Activated naive CD4-positive, alpha-beta T cell treated with anti-CD3 and anti-CD28 coated beads for 36 hours (primary cell): Measurements from ENCODE around the gene TOMM34. TPM values are rescaled to one million over a fixed set of nuclear protein-coding genes. Genes with fewer than 3 reads are reported as not detected.

Experiments used
- CTCF ChIA-PET: fragments of 350-600 bp; sonication (Branson Sonifier 250); formaldehyde crosslinking; loops from one replicate; lab custom pipeline; 2021; ENCODE audit warnings: antibody characterized with exemption; lab: Charles Lee
- DNase-seq: peaks from one replicate; pipeline ENCODE4 v3.0.0-alpha.2; 2020
- H3K27ac Mint-ChIP-seq: one replicate; pipeline ENCODE4 v1.8.0; 2021; ENCODE audit warnings: mild to moderate bottlenecking, mixed read lengths
- H3K27me3 Mint-ChIP-seq: one replicate; pipeline ENCODE4 v1.8.0; 2021; ENCODE audit warnings: low read depth, mixed read lengths
- H3K36me3 Mint-ChIP-seq: one replicate; pipeline ENCODE4 v1.8.0; 2021; ENCODE audit warnings: low read depth, mixed read lengths
- H3K4me1 Mint-ChIP-seq: one replicate; pipeline ENCODE4 v1.8.0; 2021; ENCODE audit warnings: low read depth, mixed read lengths
- H3K4me3 Mint-ChIP-seq: one replicate; pipeline ENCODE4 v1.8.0; 2021; ENCODE audit warnings: mild to moderate bottlenecking, moderate library complexity, mixed read lengths
- H3K9me3 Mint-ChIP-seq: one replicate; pipeline ENCODE4 v1.8.0; 2021; ENCODE audit warnings: mixed read lengths
- intact Hi-C: fragments of 100-400 bp; cut with micrococcal nuclease; formaldehyde crosslinking; loops from one replicate; pipeline ENCODE4 v1.15.1; 2023
- total RNA-seq, 2 experiments: library from RNA; stranded (reverse); gene quantifications; one replicate each; pipeline ENCODE4 v1.2.3, GENCODE V29; 2021

TOMM34 gene
- total RNA-seq, 2 experiments from 2014 or later, result 44.0 to 45.9 TPM

GRCh38 chr20:44976698-44977097, 16.5 kb upstream of the TOMM34 start:
- Mint-ChIP-seq H3K4me1 (peaks cover 83% of the 10 kb centered on the region), H3K4me3 (no peak overlapping the region), H3K27me3 (no peaks in the 10 kb centered on the region), H3K27ac (peak overlapping the region; percentile 94), H3K9me3 (no peaks in the 10 kb centered on the region), H3K36me3 (peaks cover 54% of the 10 kb centered on the region)
- intact Hi-C loops, result loop anchor here (10.0 kb wide), 1 partner anchor 482 kb away; no protein-coding TSS in a partner anchor
- CTCF ChIA-PET, result interaction anchor here (0.5 to 0.8 kb wide), 2 partner anchors 54 to 67 kb away, joined by 3 to 4 read pairs; no protein-coding TSS in a partner anchor
- no peak for DNase-seq

GRCh38 chr20:44973053-44973452, 12.9 kb upstream of the TOMM34 start:
- CTCF ChIA-PET, result no interaction called here
- Mint-ChIP-seq H3K9me3 (no peaks in the 10 kb centered on the region), H3K27ac (peak overlapping the region; percentile 76)

GRCh38 chr20:44970243-44970757, 10.1 kb upstream of the TOMM34 start:
- Mint-ChIP-seq H3K4me1 (peaks cover 62% of the 10 kb centered on the region), H3K36me3 (peaks cover 40% of the 10 kb centered on the region), H3K4me3 (peak overlapping the region; percentile 67), H3K27ac (peak overlapping the region; percentile 94), H3K27me3 (no peaks in the 10 kb centered on the region), H3K9me3 (no peaks in the 10 kb centered on the region)
- CTCF ChIA-PET, result interaction anchor here (0.6 to 1.0 kb wide), 6 partner anchors 9 to 332 kb away, joined by 3 to 4 read pairs (median 4); partner anchors contain the start of gene TOMM34
- intact Hi-C loops, result loop anchor here (5.0 to 10.0 kb wide), 2 partner anchors 475 to 1218 kb away; no protein-coding TSS in a partner anchor
- DNase-seq, result no peak

More at GRCh38 chr20:44973053-44973452, 12.9 kb upstream of the TOMM34 start:
- no peak for DNase-seq
- intact Hi-C loops, result loop anchor here (5.0 to 10.0 kb wide), 2 partner anchors 478 to 1221 kb away; no protein-coding TSS in a partner anchor
- no peaks in the 10 kb centered on the region for H3K27me3 Mint-ChIP-seq
- H3K4me1 Mint-ChIP-seq, result peaks cover 81% of the 10 kb centered on the region
- H3K4me3 Mint-ChIP-seq, result no peak overlapping the region
- H3K36me3 Mint-ChIP-seq, result peaks cover 37% of the 10 kb centered on the region

GRCh38 chr20:44969300-44969894, 9.2 kb upstream of the TOMM34 start:
- peaks cover 56% of the 10 kb centered on the region for H3K4me1 Mint-ChIP-seq
- CTCF ChIA-PET, result no interaction called here
- H3K4me3 Mint-ChIP-seq, result peak overlapping the region; percentile 88
- peak; percentile 45 for DNase-seq
- no peaks in the 10 kb centered on the region for H3K27me3 Mint-ChIP-seq
- intact Hi-C loops, result loop anchor here (1.0 to 10.0 kb wide), 7 partner anchors 33 to 1003 kb away; partner anchors contain the start of genes OSER1, SERINC3, SYS1 and ZNF335
- peak overlapping the region; percentile 98 for H3K27ac Mint-ChIP-seq
- no peaks in the 10 kb centered on the region for H3K9me3 Mint-ChIP-seq
- H3K36me3 Mint-ChIP-seq, result peaks cover 31% of the 10 kb centered on the region

- Mint-ChIP-seq H3K27ac (peak overlapping the region; percentile 98), H3K4me1 (peaks cover 53% of the 10 kb centered on the region), H3K36me3 (peaks cover 16% of the 10 kb centered on the region), H3K4me3 (peak overlapping the region; percentile 88), H3K27me3 (no peaks in the 10 kb centered on the region), H3K9me3 (peaks cover 2% of the 10 kb centered on the region)
- CTCF ChIA-PET, result interaction anchor here (0.6 to 0.9 kb wide), 2 partner anchors 11 to 77 kb away, joined by 3 to 4 read pairs; no protein-coding TSS in a partner anchor
- intact Hi-C loops, result loop anchor here (2.0 to 10.0 kb wide), 8 partner anchors 35 to 1005 kb away; partner anchors contain the start of genes ADA, OSER1, SERINC3 and SYS1
- peak; percentile 60 for DNase-seq
These were observed 7.1 kb upstream of the TOMM34 start for GRCh38 chr20:44967207-44967807.

- H3K27ac Mint-ChIP-seq, result peak within 1 kb of the TSS; percentile 98
- H3K4me3 Mint-ChIP-seq, result peak within 1 kb of the TSS; percentile 88
- H3K9me3 Mint-ChIP-seq, result peaks cover 2% of the 10 kb centered on the region
- intact Hi-C loops, result loop anchor here (2.0 to 10.0 kb wide), 8 partner anchors 36 to 1006 kb away; partner anchors contain the start of genes ADA, OSER1, SERINC3 and SYS1
- peak; percentile 96 for DNase-seq
- CTCF ChIA-PET, result interaction anchor here (0.7 to 2.1 kb wide), 5 partner anchors 12 to 195 kb away, joined by 3 to 6 read pairs (median 3); no protein-coding TSS in a partner anchor
- H3K4me1 Mint-ChIP-seq, result peaks cover 56% of the 10 kb centered on the region
- peaks cover 16% of the 10 kb centered on the region for H3K36me3 Mint-ChIP-seq
- H3K27me3 Mint-ChIP-seq, result no peaks in the 10 kb centered on the region
These were observed 6.1 kb upstream of the TOMM34 start, which contains the start of gene STK4 for GRCh38 chr20:44966030-44966961. STK4 (plus strand) TSS chr20:44966512; CDS start chr20:44966569, 57 bp downstream.

GRCh38 chr20:44965651-44966029, 5.4 kb upstream of the TOMM34 start:
- no peak for DNase-seq
- Mint-ChIP-seq H3K4me3 (peak overlapping the region; percentile 88), H3K9me3 (peaks cover 2% of the 10 kb centered on the region), H3K27ac (peak overlapping the region; percentile 98), H3K27me3 (no peaks in the 10 kb centered on the region), H3K4me1 (peaks cover 56% of the 10 kb centered on the region), H3K36me3 (peaks cover 16% of the 10 kb centered on the region)
- intact Hi-C loops, result loop anchor here (2.0 to 10.0 kb wide), 8 partner anchors 37 to 1007 kb away; partner anchors contain the start of genes ADA, OSER1, SERINC3 and SYS1
- CTCF ChIA-PET, result interaction anchor here (0.6 to 2.1 kb wide), 5 partner anchors 12 to 196 kb away, joined by 3 to 6 read pairs (median 3); no protein-coding TSS in a partner anchor

GRCh38 chr20:44963325-44964215, 3.4 kb upstream of the TOMM34 start:
- intact Hi-C loops, result loop anchor here (10.0 kb wide), 1 partner anchor 749 kb away; the partner anchor contains the start of gene OSER1
- no peak for DNase-seq
- Mint-ChIP-seq H3K36me3 (peaks cover 24% of the 10 kb centered on the region), H3K27ac (no peak overlapping the region), H3K4me1 (peaks cover 52% of the 10 kb centered on the region), H3K27me3 (no peaks in the 10 kb centered on the region), H3K4me3 (no peak overlapping the region), H3K9me3 (peaks cover 2% of the 10 kb centered on the region)
- CTCF ChIA-PET, result interaction anchor here (0.8 to 2.1 kb wide), 3 partner anchors 14 to 81 kb away, joined by 3 to 6 read pairs (median 3); no protein-coding TSS in a partner anchor

- H3K4me3 Mint-ChIP-seq, result no peak overlapping the region
- H3K27ac Mint-ChIP-seq, result no peak overlapping the region
- no peaks in the 10 kb centered on the region for H3K27me3 Mint-ChIP-seq
- no peak for DNase-seq
- intact Hi-C loops, result loop anchor here (10.0 kb wide), 1 partner anchor 748 kb away; the partner anchor contains the start of gene OSER1
- CTCF ChIA-PET, result interaction anchor here (0.5 to 0.8 kb wide), 3 partner anchors 9 to 156 kb away, joined by 3 to 10 read pairs (median 3); no protein-coding TSS in a partner anchor
- H3K4me1 Mint-ChIP-seq, result peaks cover 61% of the 10 kb centered on the region
- peaks cover 26% of the 10 kb centered on the region for H3K36me3 Mint-ChIP-seq
- H3K9me3 Mint-ChIP-seq, result peaks cover 2% of the 10 kb centered on the region
These were observed 2.3 kb upstream of the TOMM34 start for GRCh38 chr20:44962483-44962882.

GRCh38 chr20:44961870-44962267, 1.7 kb upstream of the TOMM34 start:
- Mint-ChIP-seq H3K27ac (peak overlapping the region; percentile 8), H3K36me3 (peaks cover 24% of the 10 kb centered on the region), H3K27me3 (no peaks in the 10 kb centered on the region), H3K9me3 (peaks cover 2% of the 10 kb centered on the region), H3K4me3 (peak overlapping the region; percentile 7), H3K4me1 (peaks cover 67% of the 10 kb centered on the region)
- DNase-seq, result no peak
- intact Hi-C loops, result loop anchor here (10.0 kb wide), 1 partner anchor 747 kb away; the partner anchor contains the start of gene OSER1
- CTCF ChIA-PET, result interaction anchor here (0.7 kb wide), 1 partner anchor 10 kb away, joined by 10 read pairs; no protein-coding TSS in a partner anchor
